HepG2 (cell line): Measurements from ENCODE around the gene LRRC3. TPM values are rescaled to one million over a fixed set of nuclear protein-coding genes. Genes with fewer than 3 reads are reported as not detected.

Source experiments
- ARID4A ChIP-seq: sonication (generic); formaldehyde crosslinking; IDR thresholded peaks from 2 replicates; pipeline ENCODE4 v1.5.0; 2020; ENCODE audit warnings: mild to moderate bottlenecking, missing genetic modification reagents, borderline replicate concordance
- HNRNPL ChIP-seq: fragments of 200-400 bp; formaldehyde crosslinking; IDR thresholded peaks from 2 replicates; pipeline ENCODE4 v1.6.1; 2017; ENCODE audit warnings: mild to moderate bottlenecking, low read depth, low read length
- IKZF5 ChIP-seq: IDR thresholded peaks from 2 replicates; pipeline ENCODE4 v1.6.1; 2018; ENCODE audit warnings: missing genetic modification reagents, mild to moderate bottlenecking, missing compliant biosample characterization
- JUND ChIP-seq: sonication (generic); formaldehyde crosslinking; IDR thresholded peaks from 2 replicates; pipeline ENCODE4 v1.8.0; 2022; ENCODE audit warnings: mild to moderate bottlenecking, missing genetic modification reagents
- SOX5 ChIP-seq: IDR thresholded peaks from 2 replicates; pipeline ENCODE4 v1.6.1; 2016; ENCODE audit warnings: borderline replicate concordance
- ZBTB33 ChIP-seq: sonication (generic); formaldehyde crosslinking; IDR thresholded peaks from 2 replicates; pipeline ENCODE4 v1.4.0; 2020; ENCODE audit warnings: missing genetic modification reagents
- ZBTB4 ChIP-seq: sonication (generic); formaldehyde crosslinking; IDR thresholded peaks from 2 replicates; pipeline ENCODE4 v1.4.0; 2020; ENCODE audit warnings: missing genetic modification reagents, mild to moderate bottlenecking, borderline replicate concordance
- ZFP90 ChIP-seq: sonication (generic); formaldehyde crosslinking; IDR thresholded peaks from 2 replicates; pipeline ENCODE4 v1.8.0; 2022; ENCODE audit warnings: missing genetic modification reagents, mild to moderate bottlenecking, inconsistent platforms, borderline replicate concordance
- ZFX ChIP-seq: sonication (generic); formaldehyde crosslinking; IDR thresholded peaks from 2 replicates; pipeline ENCODE4 v1.4.0; 2020; ENCODE audit warnings: mild to moderate bottlenecking, low read depth, missing genetic modification reagents, moderate library complexity
- ZNF431 ChIP-seq: sonication (generic); formaldehyde crosslinking; IDR thresholded peaks from 2 replicates; pipeline ENCODE4 v1.9.0; 2022; ENCODE audit warnings: missing genetic modification reagents, low read depth, mild to moderate bottlenecking, borderline replicate concordance
- ZNF652 ChIP-seq: IDR thresholded peaks from 2 replicates; pipeline ENCODE4 v1.6.1; 2016; ENCODE audit warnings: low read depth, borderline replicate concordance
- ZNF800 ChIP-seq: sonication (generic); formaldehyde crosslinking; IDR thresholded peaks from 2 replicates; pipeline ENCODE4 v1.4.0; 2020; ENCODE audit warnings: missing genetic modification reagents
- ZSCAN29 ChIP-seq: sonication (generic); formaldehyde crosslinking; conservative IDR thresholded peaks from 2 replicates; pipeline ENCODE4 v1.4.0; 2020; ENCODE audit warnings: mild to moderate bottlenecking, missing genetic modification reagents
- polyA plus RNA-seq, 8 experiments: library from polyadenylated mRNA; depleted of rRNA in 3 of 8; stranded (reverse) in 7 of 8; unstranded in 1 of 8; fragments of >200 nt; fragmentation: Illumina TruSeq in 4 of 8; extraction: Trizol in 4 of 8; gene quantifications; 2 replicates each; pipeline versions ENCODE4 v1.2.1 to v1.2.3, GENCODE V29; 2011 to 2016; ENCODE audit warnings: low read depth in 4 of 8, missing spikeins in 1 of 8, mixed read lengths in 1 of 8; ENCODE audit not compliant: insufficient read depth in 1 of 8
- total RNA-seq, 5 experiments: library from RNA; depleted of rRNA; stranded (reverse); fragments of >200 nt; fragmentation: Illumina TruSeq; extraction: Trizol; gene quantifications; 2 replicates each; pipeline ENCODE4 v1.2.3, GENCODE V29; 2016; ENCODE audit warnings: low read depth in 1 of 5

Gene LRRC3
- total and polyA plus RNA-seq, 2 of the 13 experiments (the other 11 are each of a cell fraction or from before 2014, with no cell fraction given), result 4.8 to 16.5 TPM

GRCh38 chr21:44456214-44456914 lies 1.1 kb downstream of the LRRC3 start (continued):
- TF ChIP-seq ARID4A (CRISPR knock-in tag) (peak; percentile 43; the same call in 1 of the 2 replicates), HNRNPL (peak; percentile 94), ZFX (peak; percentile 40; the same call in 1 of the 2 replicates), IKZF5 (0 out of 2 replicates have a peak, but pooled peaks have one; percentile 4), ZNF431 (0 out of 2 replicates have a peak, but pooled peaks have one; percentile 19), SOX5 (CRISPR knock-in tag) (no peak), ZBTB4 (CRISPR knock-in tag) (0 out of 2 replicates have a peak, but pooled peaks have one; percentile 16), ZBTB33 (CRISPR knock-in tag) (peak; percentile 76), ZFP90 (CRISPR knock-in tag) (peak; percentile 8; the same call in 1 of the 2 replicates), ZNF800 (0 out of 2 replicates have a peak, but pooled peaks have one; percentile 11), JUND (no peak), ZSCAN29 (CRISPR knock-in tag) (no peak), ZNF652 (no peak)
